GM12892 (cell line): ENCODE results near the gene ETFB.

Experiments
- POLR2A ChIP-seq: IDR thresholded peaks from 2 replicates; pipeline ENCODE4 v1.6.1; 2011; ENCODE audit warnings: low read depth, low read length, control low read depth
- POLR2AphosphoS5 ChIP-seq: IDR thresholded peaks from 2 replicates; pipeline ENCODE4 v1.6.1; 2011; ENCODE audit warnings: low read depth, low read length, control low read depth
- TAF1 ChIP-seq: IDR thresholded peaks from 2 replicates; pipeline ENCODE4 v1.6.1; 2011; ENCODE audit warnings: low read depth, mild to moderate bottlenecking, control low read depth, low read length, borderline replicate concordance

DNA sequence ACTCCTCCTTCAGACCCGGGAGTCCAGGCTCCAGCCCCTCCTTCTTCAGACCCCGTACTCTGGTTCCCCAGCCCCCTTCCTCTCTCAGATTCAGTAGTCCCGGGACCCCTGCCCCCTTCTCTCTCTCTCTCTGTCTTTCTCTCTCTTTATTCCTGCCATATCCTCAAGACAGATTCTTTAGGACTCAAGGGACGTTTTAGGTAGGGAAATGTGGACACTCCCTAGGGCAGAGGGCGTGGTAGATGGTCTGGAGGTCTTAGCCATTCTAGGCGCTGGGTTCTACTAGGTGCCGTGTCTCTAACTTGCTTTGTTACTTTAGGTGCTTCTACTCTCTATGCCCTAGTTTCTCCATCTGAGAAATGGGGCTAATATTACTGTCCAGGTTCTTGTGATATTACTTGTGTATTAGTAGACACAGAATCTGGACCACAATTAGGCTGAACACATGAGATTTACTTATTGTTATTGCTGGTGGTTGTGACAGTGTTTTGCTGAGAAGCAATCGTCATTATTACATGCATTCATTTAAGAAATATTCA lies 25.0 kb upstream of the ETFB start:
- no peak for TF ChIP-seq POLR2AphosphoS5
- no peak for TF ChIP-seq POLR2A
- no peak for TF ChIP-seq TAF1
